GM19035 (cell line): ENCODE measurements around the gene FBXL20.
"Not testable (repeated sequence)": the region's sequence is repeated elsewhere in the genome, so short reads cannot be mapped to it uniquely, and the experiment has no call there.

ENCODE experiments used
- ATAC-seq: cut with Tn5 transposase; IDR thresholded peaks from one replicate; pipeline ENCODE4 v1.9.1; 2021; ENCODE audit not compliant: unreplicated experiment

FBXL20 gene

DNA sequence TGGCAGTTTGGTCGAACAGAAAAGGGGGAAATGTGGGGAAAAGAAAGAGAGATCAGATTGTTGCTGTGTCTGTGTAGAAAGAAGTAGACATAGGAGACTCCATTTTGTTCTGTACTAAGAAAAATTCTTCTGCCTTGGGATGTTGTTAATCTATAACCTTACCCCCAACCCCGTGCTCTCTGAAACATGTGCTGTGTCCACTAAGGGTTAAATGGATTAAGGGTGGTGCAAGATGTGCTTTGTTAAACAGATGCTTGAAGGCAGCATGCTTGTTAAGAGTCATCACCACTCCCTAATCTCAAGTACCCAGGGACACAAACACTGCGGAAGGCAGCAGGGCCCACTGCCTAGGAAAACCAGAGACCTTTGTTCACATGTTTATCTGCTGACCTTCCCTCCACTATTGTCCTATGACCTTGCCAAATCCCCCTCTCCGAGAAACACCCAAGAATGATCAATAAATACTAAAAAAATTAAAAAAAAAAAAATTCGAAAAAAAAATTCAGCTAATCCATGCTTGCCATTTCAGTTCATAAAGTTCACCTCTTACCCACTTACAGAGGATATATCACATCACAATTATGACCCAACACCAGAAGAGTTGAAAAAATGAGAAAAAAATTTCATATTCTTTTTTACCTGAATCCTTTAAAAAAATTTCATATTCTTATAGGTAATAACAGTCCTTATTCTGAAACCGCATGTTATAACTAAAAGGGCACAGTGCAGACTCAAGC, 67.2 kb downstream of the FBXL20 start:
- not testable (repeated sequence) for ATAC-seq

DNA sequence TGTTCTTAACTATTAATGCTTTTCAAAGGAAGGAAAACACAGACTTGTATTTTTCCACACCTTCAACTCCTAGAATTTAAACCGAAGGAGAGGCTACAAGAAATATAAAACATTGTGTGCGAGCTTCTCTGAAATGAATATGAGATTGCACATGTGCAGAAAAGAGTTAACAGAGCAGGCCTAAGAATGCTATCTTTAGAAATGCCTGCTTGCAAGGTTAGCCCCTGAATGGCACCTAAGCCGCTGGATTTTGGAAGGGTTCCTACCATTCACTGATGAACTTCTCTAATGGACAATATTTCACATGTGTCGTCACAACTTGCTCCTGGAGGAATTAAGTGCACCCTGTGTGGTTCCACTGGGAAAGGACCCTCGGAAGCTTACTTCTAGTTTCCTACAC, 69.3 kb downstream of the FBXL20 start:
- no peak for ATAC-seq

DNA sequence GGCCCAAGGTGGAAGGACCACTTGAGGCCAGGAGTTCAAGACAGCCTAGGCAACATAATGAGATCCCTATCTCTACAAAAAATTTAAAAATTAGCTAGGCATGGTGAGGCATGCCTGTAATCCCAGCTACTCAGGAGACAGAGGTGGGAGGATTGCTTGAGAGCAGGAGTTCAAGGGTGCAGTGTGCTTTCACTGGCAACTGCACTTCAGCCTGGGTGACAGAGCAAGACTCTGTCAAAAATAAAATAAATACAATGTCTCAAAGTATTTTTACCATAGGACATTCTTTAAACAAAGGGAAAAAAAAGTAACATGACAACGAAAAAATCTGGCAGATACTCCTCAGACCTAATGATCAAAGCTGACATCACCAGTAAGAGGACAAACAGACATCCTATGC, 72.6 kb downstream of the FBXL20 start:
- ATAC-seq: no peak

DNA sequence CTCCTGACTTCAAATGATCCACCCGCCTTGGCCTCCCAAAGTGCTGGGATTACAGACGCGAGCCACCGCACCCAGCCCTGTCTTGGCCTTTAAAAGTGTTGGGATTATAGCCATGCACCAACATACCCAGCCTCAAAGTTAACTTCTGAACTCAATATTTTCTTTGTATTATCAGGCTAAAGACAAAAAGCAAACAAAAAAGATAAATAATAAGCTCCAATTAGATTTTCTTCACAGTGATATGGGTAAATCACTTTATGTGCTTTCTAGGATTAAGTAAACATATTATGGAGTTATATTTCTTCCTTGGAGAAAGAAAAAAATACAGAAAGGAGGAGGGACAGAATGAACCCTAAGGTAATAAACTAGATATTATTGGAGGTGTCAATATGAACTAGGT, 74.3 kb downstream of the FBXL20 start:
- no peak for ATAC-seq

DNA sequence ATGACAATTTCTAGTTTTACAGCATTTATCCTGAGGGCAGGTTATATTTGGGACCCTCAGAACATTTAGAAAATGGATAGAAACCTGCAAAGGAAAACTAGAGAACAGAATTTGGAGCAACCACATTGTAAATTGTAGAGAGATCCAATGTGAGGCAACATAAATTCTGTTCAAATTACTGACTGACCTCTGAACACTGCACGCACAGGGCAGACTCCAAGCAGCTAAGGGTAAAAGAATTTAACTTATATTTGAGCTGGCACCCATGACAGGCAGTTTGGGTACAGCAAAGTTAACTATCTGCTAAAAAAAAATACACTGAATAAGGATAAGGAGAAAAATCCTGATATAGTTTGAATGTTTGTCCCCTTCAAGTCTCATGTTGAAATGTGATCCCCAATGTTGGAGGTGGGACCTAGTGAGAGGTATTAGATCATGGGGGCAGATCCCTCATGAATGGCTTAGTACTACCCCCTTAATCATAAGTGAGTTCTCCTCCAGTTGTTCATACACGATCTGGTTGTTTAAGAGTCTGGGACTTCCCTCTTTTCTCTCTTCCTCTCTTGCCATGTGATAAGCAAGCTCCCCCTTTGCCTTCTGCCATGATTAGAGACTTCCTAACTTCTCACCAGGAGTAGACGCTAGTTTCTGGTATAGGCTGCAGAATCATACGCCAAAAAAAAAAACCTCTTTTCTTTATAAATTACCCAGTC, 75.7 kb downstream of the FBXL20 start:
- no peak for ATAC-seq

DNA sequence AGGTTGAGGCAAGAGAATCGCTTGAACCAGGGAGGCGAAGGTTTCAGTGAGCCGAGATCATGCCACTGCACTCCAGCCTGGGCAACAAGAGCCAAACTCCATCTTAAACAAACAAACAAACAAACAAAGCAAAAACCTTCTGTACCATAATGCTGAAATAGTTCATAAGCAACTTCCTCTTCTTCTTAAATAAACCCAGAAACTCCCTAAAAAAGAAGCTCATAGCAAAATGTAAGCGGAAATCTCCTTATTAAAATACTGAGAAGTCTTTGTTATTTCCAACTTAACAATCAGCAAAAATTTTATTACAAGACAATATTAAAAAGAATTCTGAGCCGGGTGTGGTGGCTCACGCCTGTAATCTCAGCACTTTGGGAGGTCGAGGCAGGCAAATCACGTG, 82.8 kb downstream of the FBXL20 start:
- ATAC-seq: no peak

DNA sequence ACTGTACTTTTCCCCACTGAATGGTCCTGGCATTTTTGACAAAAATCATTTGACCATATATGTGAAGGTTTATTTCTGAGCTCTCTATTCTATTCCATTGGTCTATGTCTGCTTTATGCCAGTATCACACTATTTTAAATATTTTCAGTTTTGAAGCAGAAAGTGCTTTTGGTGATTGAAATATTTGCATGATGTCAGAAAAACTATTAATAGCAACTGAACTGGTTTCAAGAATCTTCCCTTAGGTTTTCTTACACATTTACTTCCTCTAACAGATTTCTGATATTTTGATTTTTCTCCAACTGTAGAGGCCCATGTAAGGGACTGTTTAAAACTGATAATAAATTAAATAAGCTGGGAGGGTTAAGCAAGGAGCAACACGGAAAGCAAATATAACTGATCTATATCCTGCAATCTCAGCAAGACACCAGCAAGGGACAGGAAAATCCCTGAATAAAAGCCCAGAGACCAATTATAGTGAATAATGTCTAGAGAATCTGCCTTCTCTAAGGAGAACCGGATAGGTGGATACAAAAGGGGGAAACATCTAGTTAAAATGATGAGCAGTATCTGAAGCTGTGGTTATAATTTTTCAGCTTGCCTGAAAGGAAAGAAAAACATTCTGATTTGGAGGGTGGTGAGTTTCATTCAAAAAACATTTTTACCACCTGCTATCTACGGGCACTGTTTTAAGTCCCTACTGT, 94.8 kb downstream of the FBXL20 start:
- ATAC-seq: no peak

DNA sequence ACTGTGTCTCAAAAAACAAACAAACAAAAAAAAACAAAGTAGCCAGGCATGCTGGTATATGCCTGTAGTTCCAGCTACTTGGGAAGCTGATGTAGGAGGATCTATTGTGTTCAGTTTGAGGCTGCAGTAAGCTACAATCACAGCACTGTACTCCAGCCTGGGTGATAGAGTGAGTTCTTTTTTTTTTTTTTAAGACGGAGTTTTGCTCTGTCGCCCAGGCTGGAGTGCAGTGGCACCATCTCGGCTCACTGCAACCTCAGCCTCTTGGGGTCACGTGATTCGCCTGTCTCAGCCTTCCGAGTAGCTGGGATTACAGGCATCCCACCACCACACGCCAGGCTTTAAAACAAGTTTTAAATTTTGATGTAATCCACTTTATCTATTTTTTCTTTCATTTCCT, 95.4 kb downstream of the FBXL20 start:
- no peak for ATAC-seq

DNA sequence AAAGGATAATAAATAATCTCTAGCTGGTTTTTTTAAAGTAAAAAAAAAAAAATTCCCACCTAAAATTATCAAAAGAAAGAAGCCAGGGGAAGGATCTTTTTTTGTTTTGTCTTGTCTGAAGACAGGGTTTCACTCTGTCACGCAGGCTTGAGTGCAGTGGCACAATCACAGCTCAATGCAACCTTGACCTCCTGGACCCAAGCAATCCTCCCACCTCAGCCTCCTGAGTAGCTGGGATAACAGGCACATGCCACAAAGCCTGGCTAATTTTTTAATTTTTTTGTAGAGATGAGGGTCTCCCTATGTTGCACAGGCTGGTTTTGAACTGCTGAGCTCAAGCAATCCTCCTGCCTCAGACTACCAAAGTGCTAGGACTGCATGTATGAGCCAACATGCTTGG, 97.2 kb downstream of the FBXL20 start:
- ATAC-seq: no peak

DNA sequence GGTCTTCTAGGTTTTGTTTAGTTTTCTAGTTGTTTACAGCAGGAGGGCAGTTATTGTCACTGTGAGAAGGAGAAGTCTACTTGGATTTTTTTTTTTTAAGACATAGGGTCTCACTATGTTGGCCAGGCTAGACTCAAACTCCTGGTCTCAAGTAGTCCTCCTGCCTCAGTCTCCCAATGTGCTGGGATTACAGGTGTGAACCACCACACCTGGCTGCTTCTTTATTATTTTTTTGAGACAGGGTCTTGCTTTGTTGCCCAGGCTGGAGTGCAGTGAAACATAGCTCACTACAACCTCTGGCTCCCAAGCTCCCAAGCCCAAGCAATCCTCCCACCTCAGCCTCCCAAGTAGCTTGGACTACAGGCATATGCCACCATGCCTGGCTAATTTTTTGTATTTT, 107.4 kb downstream of the FBXL20 start:
- no peak for ATAC-seq

DNA sequence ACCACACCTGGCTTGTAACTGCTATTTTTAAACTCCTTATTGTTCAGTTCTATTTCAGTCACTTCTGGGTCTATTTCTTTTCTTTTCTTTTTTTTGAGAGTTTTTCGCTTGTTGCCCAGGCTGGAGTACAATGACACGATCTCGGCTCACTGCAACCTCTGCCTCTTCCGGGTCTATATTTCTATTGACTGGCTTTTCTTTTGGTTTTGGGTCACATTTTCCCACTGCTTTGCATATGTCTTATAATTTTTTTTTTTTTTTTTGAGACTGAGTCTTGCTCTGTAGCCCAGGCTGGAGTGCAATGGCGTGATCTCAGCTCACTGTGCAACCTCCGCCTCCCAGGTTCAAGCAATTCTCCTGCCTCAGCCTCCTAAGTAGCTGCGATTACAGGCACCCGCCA, 108.9 kb downstream of the FBXL20 start:
- not testable (repeated sequence) for ATAC-seq

DNA sequence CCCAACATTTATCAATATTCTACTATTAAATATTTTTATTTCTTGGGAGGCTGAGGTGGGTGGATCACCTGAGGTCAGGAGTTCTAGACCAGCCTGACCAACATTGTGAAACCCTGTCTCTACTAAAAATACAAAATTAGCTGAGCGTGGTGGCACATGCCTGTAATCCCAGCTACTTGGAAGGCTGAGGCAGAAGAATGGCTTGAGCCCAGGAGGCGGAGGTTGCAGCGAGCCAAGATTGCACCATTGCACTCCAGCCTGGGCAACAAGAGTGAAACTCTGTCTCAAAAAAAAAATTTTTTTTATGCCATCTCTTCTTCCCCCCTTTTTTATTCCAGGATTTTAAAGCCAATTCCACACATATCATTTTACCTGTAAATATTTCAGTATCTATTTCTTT, 114.9 kb downstream of the FBXL20 start:
- not testable (repeated sequence) for ATAC-seq

DNA sequence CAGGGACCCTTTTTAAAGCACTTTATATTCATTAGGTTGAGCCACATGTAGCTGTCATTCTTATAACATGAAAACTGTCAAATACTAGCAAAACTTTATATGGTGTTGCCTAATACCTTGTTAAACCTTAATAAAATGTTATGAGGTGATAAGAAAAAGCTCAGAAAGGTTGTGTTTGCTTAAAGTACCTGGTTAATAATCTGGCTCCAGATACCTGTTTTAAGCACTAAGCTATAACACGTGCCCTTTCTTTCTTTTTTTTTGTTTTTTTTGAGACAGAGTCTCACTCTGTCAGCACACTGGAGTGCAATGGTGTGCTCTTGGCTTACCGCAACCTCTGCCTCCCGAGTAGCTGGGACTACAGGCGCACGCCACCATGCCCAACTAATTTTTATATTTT, 116.7 kb downstream of the FBXL20 start:
- ATAC-seq: no peak

DNA sequence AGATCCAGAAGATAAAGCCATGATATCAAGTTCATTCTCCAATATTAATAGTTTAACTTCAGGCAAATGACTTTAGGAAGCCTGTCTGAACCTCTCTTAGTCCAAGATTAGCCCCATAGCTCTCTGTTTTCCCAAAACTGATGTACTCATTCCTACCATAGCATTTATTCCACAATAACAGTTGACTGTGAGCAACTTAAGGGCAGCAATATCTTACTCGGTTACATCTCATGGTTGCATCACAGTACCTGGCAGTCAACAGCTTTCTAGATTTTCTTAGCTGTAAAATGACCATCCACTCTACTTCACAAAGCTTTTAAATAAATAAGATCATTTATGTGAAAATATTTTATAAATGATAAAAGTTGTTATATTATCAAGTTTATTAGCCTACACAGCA, 117.5 kb downstream of the FBXL20 start:
- no peak for ATAC-seq

DNA sequence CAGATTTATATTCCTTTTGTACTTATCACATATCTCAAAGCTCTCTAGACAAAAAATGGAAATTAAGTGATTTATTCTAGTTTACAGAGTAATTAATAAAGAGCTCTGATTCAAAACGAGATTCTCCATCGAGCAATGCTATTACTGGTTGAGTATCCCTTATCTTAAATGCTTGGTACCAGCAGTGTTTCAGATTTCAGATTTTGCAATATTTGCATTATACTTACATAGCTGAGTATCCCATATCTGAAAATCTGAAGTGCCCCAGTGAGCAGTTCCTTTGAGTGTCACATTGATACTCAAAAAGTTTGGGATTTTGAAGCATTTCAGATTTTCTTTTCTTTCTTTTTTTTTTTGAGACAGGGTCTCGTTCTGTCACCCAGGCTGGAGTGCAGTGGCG, 118.3 kb downstream of the FBXL20 start:
- no peak for ATAC-seq

DNA sequence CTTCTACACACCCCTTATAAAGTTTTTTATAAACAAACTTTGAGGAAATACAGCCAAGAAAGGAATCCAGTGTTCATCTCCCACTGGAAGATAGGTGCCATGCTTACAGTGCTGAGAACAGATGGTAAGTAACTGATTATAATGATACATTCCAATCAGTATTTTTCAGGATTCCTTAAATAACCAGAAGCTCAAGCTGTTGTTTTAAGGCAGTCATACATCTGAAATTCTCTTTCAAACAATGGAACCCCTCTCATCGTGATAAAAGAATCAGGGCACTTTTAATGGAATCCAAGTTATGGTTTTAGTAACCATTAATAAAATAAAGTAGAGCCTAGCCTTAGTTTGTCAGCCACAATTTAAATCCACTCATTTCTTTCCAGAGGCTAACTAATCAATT, 119.6 kb downstream of the FBXL20 start:
- ATAC-seq: no peak

DNA sequence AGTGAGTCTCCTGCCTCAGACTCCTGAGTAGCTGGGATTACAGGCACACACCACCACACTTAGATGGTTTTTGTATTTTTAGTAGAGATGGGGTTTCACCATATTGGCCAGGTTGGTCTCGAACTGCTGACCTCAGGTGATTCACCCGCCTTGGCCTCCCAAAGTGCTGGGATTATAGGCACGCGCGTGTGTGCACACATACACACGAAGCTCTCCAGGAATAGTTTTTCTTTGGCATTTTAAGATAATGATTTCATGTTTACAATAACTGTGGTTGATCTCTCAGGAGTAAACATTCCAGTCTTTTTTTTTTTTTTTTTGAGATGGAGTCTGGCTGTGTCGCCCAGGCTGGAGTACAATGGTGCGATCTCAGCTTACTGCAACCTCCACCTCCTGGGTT, 123.2 kb downstream of the FBXL20 start:
- ATAC-seq: not testable (repeated sequence)

DNA sequence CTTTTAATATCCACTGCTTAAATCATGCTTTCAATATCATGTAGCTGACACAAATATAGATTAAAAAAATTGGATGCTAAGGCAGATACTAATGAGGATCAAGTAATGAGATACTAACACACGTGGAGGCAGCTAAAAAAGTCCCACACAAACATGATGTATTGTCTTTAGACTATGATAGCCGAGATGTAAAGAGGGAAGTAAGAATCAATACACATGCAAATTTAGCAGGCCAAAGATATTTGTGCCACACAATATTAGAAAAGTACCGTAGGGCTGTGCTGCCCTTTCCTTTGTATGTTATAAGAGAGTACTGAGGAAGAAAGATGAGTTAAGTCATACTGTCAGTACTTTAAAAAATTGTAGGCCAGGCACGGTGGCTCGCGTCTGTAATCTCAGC, 124.3 kb downstream of the FBXL20 start:
- ATAC-seq: no peak

DNA sequence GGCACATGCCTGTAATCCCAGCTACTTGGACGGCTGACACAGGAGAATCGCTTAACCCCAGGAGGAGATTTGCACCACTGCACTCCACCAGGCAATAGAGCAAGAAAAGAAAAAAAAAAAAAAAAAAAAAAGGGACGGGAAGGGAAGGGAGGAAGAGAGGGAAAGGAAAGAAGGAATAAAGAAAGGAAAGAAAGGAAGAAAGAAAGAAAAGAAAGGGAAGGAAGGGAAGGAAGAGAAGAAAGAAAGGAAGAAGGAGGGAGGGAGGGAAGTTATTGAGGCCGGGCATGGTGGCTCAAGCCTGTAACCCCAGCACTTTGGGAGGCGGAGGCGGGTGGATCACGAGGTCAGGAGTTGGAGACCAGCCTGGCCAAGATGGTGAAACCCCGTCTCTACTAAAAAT, 125.3 kb downstream of the FBXL20 start:
- ATAC-seq: no peak

DNA sequence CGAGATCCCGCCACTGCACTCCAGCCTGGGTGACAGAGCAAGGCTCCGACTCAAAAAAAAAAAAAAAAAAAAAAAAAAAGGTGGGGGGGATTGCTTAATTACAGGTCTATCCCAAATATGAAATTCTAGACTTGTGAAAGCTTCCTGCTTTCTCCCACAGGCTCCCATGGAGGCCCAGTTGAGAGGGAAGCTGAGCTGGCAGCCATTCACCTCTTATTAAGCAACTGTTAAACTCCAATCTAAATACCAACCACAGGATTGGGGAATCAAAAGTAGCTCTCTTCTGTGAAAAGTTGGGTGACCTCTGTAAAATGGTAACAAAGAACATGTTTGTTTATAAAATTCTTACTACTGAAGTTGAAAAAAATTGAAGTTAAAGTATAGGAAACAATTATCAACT, 129.9 kb downstream of the FBXL20 start:
- ATAC-seq: no peak

DNA sequence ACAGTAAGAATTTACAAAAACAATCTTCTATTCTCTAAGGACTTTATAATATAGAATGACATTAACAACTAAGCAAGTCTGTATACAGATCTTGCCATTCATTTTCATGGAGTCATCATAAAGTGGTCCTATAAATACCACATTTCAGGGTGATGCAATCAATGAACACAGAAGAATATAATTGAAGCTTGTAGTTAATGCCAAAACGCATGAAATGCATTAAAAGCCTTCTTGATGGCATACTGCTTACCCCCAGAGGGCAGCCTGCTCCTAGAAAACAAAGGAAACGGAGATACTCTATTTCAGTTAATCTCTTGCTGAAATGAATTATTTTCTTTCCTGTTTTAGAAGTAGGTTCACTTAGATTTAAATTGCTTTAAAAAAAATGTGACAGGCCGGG, 130.5 kb downstream of the FBXL20 start:
- ATAC-seq: no peak

DNA sequence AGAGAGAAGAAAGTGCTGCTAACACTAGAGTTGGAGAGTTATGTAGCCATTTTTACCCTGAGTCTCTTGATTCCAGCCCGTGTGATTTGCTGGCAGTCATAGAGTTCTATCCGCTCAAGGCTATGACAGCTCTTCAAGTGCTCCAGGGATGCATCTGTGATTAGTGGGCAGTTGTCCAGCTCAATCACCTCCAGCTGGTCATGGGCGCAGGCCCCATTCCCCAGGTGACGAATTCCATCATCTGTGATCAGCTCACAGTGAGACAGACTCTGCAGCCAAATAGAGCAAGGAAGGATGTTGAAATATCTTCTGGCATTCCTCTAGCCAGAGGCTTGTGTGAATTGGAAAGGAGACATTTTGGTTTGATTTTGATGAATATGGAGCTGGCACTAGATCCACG, 137.3 kb downstream of the FBXL20 start:
- ATAC-seq: no peak
